ENCODE measurements around the gene TMEM205. TPM values are rescaled to one million over a fixed set of nuclear protein-coding genes. Genes with fewer than 3 reads are reported as not detected.

TMEM205 gene
- total and polyA plus RNA-seq, 2 of the 13 experiments (the other 11 are each of a cell fraction or from before 2014, with no cell fraction given) = 45.5 to 98.7 TPM

- no peak for TF ChIP-seq MZF1 (CRISPR knock-in tag; IDR thresholded peaks at IDR 0.05; ENCODE audit: borderline replicate concordance)
- TF ChIP-seq RBM22 (optimal IDR thresholded peaks at IDR 0.05; ENCODE audit: low read length) = no peak
- peak; percentile 9 for TF ChIP-seq IKZF5 (CRISPR knock-in tag; IDR thresholded peaks at IDR 0.05)
- no peak; the same call in 1 of the 2 replicates for TF ChIP-seq ZBTB38 (CRISPR knock-in tag; IDR thresholded peaks at IDR 0.05)
- 0 out of 2 replicates have a peak, but pooled peaks have one; percentile 16 for TF ChIP-seq GMEB2 (CRISPR knock-in tag; IDR thresholded peaks at IDR 0.05; ENCODE audit: low read depth)
- no peak for TF ChIP-seq CREB3 (CRISPR knock-in tag; IDR thresholded peaks at IDR 0.05)
- no peak for TF ChIP-seq HDAC6 (IDR thresholded peaks at IDR 0.05; ENCODE audit: low read depth, low read length)
- TF ChIP-seq ZNF530 (CRISPR knock-in tag; IDR thresholded peaks at IDR 0.05; ENCODE audit: low read depth) = no peak
- TF ChIP-seq NCOA2 (CRISPR knock-in tag; IDR thresholded peaks at IDR 0.05) = peak; percentile 22; the same call in 1 of the 2 replicates
- TF ChIP-seq SP140L (CRISPR knock-in tag; IDR thresholded peaks at IDR 0.05; ENCODE audit: borderline replicate concordance) = no peak; the same call in 1 of the 2 replicates
- peak; percentile 73 for TF ChIP-seq KLF11 (CRISPR knock-in tag; IDR thresholded peaks at IDR 0.05)
- no peak for TF ChIP-seq MAFG (CRISPR knock-in tag; IDR thresholded peaks at IDR 0.05)
- TF ChIP-seq ZNF501 (CRISPR knock-in tag; IDR thresholded peaks at IDR 0.05) = peak; percentile 92
- TF ChIP-seq ZNF598 (CRISPR knock-in tag; IDR thresholded peaks at IDR 0.05; ENCODE audit: borderline replicate concordance) = peak; percentile 88; the same call in 1 of the 2 replicates
- TF ChIP-seq FOXO1 (CRISPR knock-in tag; IDR thresholded peaks at IDR 0.05) = peak; percentile 40; the same call in 1 of the 2 replicates
- no peak for TF ChIP-seq ZNF30 (CRISPR knock-in tag; IDR thresholded peaks at IDR 0.05)
- peak; percentile 64; the same call in 1 of the 2 replicates for TF ChIP-seq ZNF589 (CRISPR knock-in tag; conservative IDR thresholded peaks at IDR 0.05)
- no peak for TF ChIP-seq HDAC2 (CRISPR knock-in tag; IDR thresholded peaks at IDR 0.05)
- peak; percentile 57; the same call in 1 of the 2 replicates for TF ChIP-seq ZNF558 (CRISPR knock-in tag; IDR thresholded peaks at IDR 0.05; ENCODE audit: borderline replicate concordance)
- TF ChIP-seq ZNF784 (CRISPR knock-in tag; IDR thresholded peaks at IDR 0.05; ENCODE audit: borderline replicate concordance) = peak; percentile 84; the same call in 1 of the 2 replicates
- peak; percentile 60; the same call in 1 of the 2 replicates for TF ChIP-seq ZNF136 (CRISPR knock-in tag; IDR thresholded peaks at IDR 0.05; ENCODE audit: low read depth)
- peak; percentile 88 for TF ChIP-seq IKZF4 (CRISPR knock-in tag; IDR thresholded peaks at IDR 0.05; ENCODE audit: borderline replicate concordance, low read depth, not compliant biosample characterization)
- peak; percentile 34 for TF ChIP-seq MIXL1 (CRISPR knock-in tag; IDR thresholded peaks at IDR 0.05)
- TF ChIP-seq JUNB (CRISPR knock-in tag; IDR thresholded peaks at IDR 0.05; ENCODE audit: borderline replicate concordance) = no peak
- peak; percentile 58 for TF ChIP-seq TEAD3 (CRISPR knock-in tag; optimal IDR thresholded peaks at IDR 0.05; ENCODE audit: borderline replicate concordance)
- no peak for TF ChIP-seq ARNTL (CRISPR knock-in tag; IDR thresholded peaks at IDR 0.05)
- peak; percentile 71; the same call in 1 of the 2 replicates for TF ChIP-seq ZSCAN25 (CRISPR knock-in tag; IDR thresholded peaks at IDR 0.05)
Measured at GRCh38 chr19:11374433-11375142, 28.5 kb upstream of the TMEM205 start, which contains the start of gene SWSAP1 (continued).
